Mucosa of descending colon (tissue), 3 donors: ENCODE measurements around the gene TMEM135. TPM values are rescaled to one million over a fixed set of nuclear protein-coding genes. Genes with fewer than 3 reads are reported as not detected.
A peak's percentile ranks its signal among the peaks of the same experiment; 100 is the strongest.

Experiments used
- ATAC-seq: fragments of 200-7000 bp; cut with Tn5 transposase; one replicate; pipeline ENCODE4 v1.9.1; 2020; ENCODE audit warnings: mild to moderate bottlenecking, moderate library complexity
- DNase-seq, 3 donors: peaks; one replicate each; pipeline ENCODE4 v3.0.0-alpha.2; 2020
- H3K36me3 ChIP-seq: fragments of 200-600 bp; one replicate; pipeline ENCODE4 v1.8.0; 2021; ENCODE audit warnings: low read depth, mild to moderate bottlenecking
- H3K4me1 ChIP-seq: fragments of 200-600 bp; one replicate; pipeline ENCODE4 v1.8.0; 2021; ENCODE audit warnings: low read depth, mild to moderate bottlenecking
- H3K4me3 ChIP-seq: fragments of 200-600 bp; one replicate; pipeline ENCODE4 v1.8.0; 2021; ENCODE audit warnings: mild to moderate bottlenecking
- H3K9me3 ChIP-seq: fragments of 200-600 bp; one replicate; pipeline ENCODE4 v1.8.0; 2021; ENCODE audit warnings: mild to moderate bottlenecking
- intact Hi-C, 2 donors: fragments of 100-400 bp; cut with DNase I in 1 of 2; cut with micrococcal nuclease in 1 of 2; formaldehyde crosslinking; loops; one replicate each; pipeline versions ENCODE4 v1.11.0 to v1.11.1; 2022; cut with DNase I, micrococcal nuclease
- total RNA-seq, 3 donors: library from RNA; stranded (reverse); fragmentation: NEBNext Ultra II Directional in 2 of 3; extraction: Animal tissue kit (Norgen Biotek cat#: 25700) in 2 of 3; gene quantifications; one replicate each; pipeline versions ENCODE4 v1.2.1 to v1.2.4, GENCODE V29; 2021 to 2023
- TF ChIP-seq, protein P1 (sequence below): fragments of 200-600 bp; IDR thresholded peaks from one replicate; pipeline ENCODE4 v1.8.0; 2022; ENCODE audit warnings: antibody characterized with exemption, mild to moderate bottlenecking
- donor health status: DM: no; HTN: no; CAD: no; lungs with moderate emphysema.
- donor health status: DM: no; HTN: no; CAD: no.
- donor health status: DM: no; HTN: yes; CAD: no.

Gene TMEM135
- total RNA-seq, 3 donors from 2014 or later, result 32.8 to 37.6 (median 37.0) TPM

DNA sequence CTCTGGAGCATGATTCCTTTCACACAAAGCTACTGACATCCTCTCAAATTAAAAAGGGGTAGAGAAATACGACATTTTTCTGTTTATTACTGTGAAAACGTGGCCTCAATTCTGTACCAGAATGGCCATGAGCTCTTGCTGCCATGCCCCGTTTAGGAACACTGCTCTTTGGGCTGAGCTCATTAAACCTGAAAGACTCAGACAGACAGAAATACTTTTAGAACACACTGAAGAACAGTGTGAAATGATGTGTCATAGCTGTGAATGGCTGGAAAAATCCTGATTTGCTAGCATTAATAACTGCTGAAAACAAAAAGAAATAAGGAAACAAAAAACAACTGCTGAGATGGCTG lies 32.2 kb upstream of the TMEM135 start:
- no peak for DNase-seq

DNA sequence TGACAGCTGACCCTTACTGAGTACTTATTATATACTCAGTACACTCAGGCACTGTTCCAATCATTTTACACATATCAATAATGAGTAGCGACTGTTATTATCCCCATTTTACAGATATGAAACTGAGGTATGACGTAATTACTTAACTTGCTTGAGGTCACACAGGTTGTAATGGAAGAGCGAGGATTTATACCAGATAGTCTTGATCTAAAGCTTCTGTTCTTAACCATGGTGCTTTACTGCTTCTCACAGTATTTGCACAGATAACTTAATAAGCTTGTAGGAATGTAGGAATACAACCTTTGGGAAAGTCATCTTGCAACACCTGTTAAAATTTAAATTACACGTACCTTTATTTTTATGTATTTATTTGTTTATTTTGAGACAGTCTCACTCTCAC lies 31.7 kb upstream of the TMEM135 start:
- TF ChIP-seq, protein P1, sequence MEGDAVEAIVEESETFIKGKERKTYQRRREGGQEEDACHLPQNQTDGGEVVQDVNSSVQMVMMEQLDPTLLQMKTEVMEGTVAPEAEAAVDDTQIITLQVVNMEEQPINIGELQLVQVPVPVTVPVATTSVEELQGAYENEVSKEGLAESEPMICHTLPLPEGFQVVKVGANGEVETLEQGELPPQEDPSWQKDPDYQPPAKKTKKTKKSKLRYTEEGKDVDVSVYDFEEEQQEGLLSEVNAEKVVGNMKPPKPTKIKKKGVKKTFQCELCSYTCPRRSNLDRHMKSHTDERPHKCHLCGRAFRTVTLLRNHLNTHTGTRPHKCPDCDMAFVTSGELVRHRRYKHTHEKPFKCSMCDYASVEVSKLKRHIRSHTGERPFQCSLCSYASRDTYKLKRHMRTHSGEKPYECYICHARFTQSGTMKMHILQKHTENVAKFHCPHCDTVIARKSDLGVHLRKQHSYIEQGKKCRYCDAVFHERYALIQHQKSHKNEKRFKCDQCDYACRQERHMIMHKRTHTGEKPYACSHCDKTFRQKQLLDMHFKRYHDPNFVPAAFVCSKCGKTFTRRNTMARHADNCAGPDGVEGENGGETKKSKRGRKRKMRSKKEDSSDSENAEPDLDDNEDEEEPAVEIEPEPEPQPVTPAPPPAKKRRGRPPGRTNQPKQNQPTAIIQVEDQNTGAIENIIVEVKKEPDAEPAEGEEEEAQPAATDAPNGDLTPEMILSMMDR, result no peak
- DNase-seq, result no peak
- intact Hi-C loops, result no loop called here
- Histone ChIP-seq H3K9me3 (no peaks in the 10 kb centered on the region), H3K36me3 (no peaks in the 10 kb centered on the region), H3K4me1 (peaks cover 5% of the 10 kb centered on the region), H3K4me3 (no peak overlapping the region)
- ATAC-seq, result peak; percentile 28

More for the DNA sequence above, 32.2 kb upstream of the TMEM135 start:
- intact Hi-C loops, result no loop called here
- TF ChIP-seq, protein P1, result no peak
- Histone ChIP-seq H3K4me1 (peaks cover 5% of the 10 kb centered on the region), H3K36me3 (no peaks in the 10 kb centered on the region), H3K9me3 (no peaks in the 10 kb centered on the region), H3K4me3 (no peak overlapping the region)
- no peak for ATAC-seq

DNA sequence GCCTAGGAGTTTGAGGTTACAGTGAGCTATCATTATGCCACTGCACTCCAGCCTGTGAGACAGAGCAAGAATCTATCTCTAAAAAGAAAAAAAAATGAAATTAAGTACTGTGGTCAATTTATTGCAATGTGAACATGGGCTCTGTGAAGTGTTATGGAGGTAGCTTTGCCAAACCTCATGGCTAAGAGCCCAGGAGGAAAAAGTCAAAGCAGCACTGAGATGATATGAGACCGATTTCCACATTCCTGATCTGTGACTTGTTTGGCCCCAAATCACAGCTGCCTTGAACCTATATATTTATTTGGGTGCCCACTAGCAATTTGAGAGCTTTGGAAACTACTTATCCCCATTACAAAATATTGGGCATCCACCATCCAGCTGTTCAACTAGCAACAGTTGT lies 29.8 kb upstream of the TMEM135 start:
- Histone ChIP-seq H3K4me1 (peaks cover 5% of the 10 kb centered on the region), H3K9me3 (no peaks in the 10 kb centered on the region), H3K36me3 (no peaks in the 10 kb centered on the region), H3K4me3 (no peak overlapping the region)
- ATAC-seq (no peak), DNase-seq (no peak)
- intact Hi-C loops, result no loop called here
- TF ChIP-seq, protein P1, result no peak

DNA sequence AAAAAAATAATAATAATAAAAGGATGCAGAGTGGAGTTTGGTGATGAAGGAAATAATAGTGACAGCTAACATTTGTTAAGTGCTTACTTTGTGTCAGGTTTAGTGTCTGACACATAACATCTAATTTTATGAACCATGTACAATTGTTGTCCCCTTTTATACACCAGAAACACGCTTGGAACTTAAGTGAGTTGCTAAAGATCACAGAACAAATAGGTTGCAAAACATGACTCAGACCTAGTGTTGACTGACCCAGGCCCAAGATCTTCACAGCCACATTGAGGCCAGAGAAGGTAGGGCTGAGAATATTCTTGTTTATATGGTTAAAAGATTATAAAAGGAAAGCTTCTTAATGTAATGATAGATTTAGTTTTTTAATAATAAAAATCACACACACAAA lies 25.6 kb upstream of the TMEM135 start:
- Histone ChIP-seq H3K4me3 (no peak overlapping the region), H3K9me3 (no peaks in the 10 kb centered on the region), H3K4me1 (no peaks in the 10 kb centered on the region), H3K36me3 (no peaks in the 10 kb centered on the region)
- TF ChIP-seq, protein P1, result no peak
- no peak for DNase-seq
- intact Hi-C loops, result no loop called here
- ATAC-seq, result no peak

DNA sequence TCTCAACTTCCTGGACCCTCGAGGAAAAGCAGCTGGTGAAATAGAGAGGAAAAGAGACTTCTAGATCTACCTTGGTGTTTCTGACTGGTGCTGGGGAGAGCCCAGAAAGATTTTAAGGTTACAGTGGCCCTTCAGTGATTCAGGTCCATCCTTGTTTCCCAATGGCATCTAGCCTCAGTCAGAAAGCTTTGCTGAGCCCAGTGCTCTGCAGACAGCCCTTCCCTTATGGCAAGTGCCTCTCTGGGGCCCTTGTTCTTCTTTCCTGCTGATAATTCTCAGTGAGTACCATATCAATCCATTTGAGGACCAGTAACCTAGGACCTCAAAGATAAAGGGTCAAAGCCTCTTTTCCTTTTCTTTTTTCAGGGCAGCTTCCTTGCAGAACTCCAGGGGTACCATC lies 25.1 kb upstream of the TMEM135 start:
- intact Hi-C loops, result no loop called here
- DNase-seq (no peak), ATAC-seq (no peak)
- Histone ChIP-seq H3K36me3 (no peaks in the 10 kb centered on the region), H3K4me1 (no peaks in the 10 kb centered on the region), H3K9me3 (no peaks in the 10 kb centered on the region), H3K4me3 (no peak overlapping the region)
- TF ChIP-seq, protein P1, result no peak
